ENCODE data around the gene ABCG4. TPM values are rescaled to one million over a fixed set of nuclear protein-coding genes. Genes with fewer than 3 reads are reported as not detected.
"Not testable (repeated sequence)": the region's sequence is repeated elsewhere in the genome, so short reads cannot be mapped to it uniquely, and the experiment has no call there.

Gene ABCG4
- total RNA-seq, 1 experiment from 2014 or later: 1.9 TPM

GRCh38 chr11:119166368-119167076 lies 17.7 kb downstream of the ABCG4 start:
- peak; percentile 36; the same call in 1 of the 2 replicates for TF ChIP-seq CBX3 (IDR thresholded peaks at IDR 0.05; ENCODE audit: low read depth)
- TF ChIP-seq EGR1 (IDR thresholded peaks at IDR 0.05; ENCODE audit: low read depth): peak; percentile 53
- TF ChIP-seq REST (IDR thresholded peaks at IDR 0.05; ENCODE audit: low read depth): no peak
- TF ChIP-seq JUND (IDR thresholded peaks at IDR 0.05): peak; percentile 50; the same call in 1 of the 2 replicates
- no peak overlapping the region for H2AFZ ChIP-seq (ENCODE audit: low read depth, low read length, poor library complexity, severe bottlenecking)
- no peaks in the 10 kb centered on the region for H4K20me1 ChIP-seq (ENCODE audit: insufficient read depth)
- ChIA-PET CTCF (interaction anchor here (1.1 to 1.5 kb wide), 3 partner anchors 11 to 172 kb away, joined by 3 to 5 read pairs (median 4); partner anchors contain the start of gene CBL), POLR2A (interaction anchor here (0.7 kb wide), 1 partner anchor 15 kb away, joined by 3 read pairs; no protein-coding TSS in a partner anchor), RAD21 (ENCODE audit: low non-redundant PET in 1 of 2, low total read pairs in 2 of 2, uncharacterized antibody in 2 of 2, unreplicated experiment in 2 of 2) (no interaction called here)
- ATAC-seq (peak; percentile 22), DNase-seq (ENCODE audit: low read depth, low spot score) (no peak)
- H3K4me1 ChIP-seq (ENCODE audit: control insufficient read depth in 1 of 2, insufficient read depth in 2 of 2, low read length in 2 of 2): peaks cover 29 to 46% of the 10 kb centered on the region in 2 experiments
- BruUV-seq (replicated peaks): no TSS peak
- no peaks in the 10 kb centered on the region for H3K9me3 ChIP-seq (ENCODE audit: control insufficient read depth in 1 of 2, insufficient read depth in 1 of 2, low read depth in 1 of 2, low read length in 2 of 2)
- H3K9me2 ChIP-seq (ENCODE audit: insufficient read depth): no peaks in the 10 kb centered on the region
- no peak overlapping the region for H3K9ac ChIP-seq (ENCODE audit: low read length)
- H3K36me3 ChIP-seq (ENCODE audit: control insufficient read depth in 1 of 2, insufficient read depth in 2 of 2, low read length in 2 of 2): no peaks in the 10 kb centered on the region
- peak overlapping the region; percentile 48 for H3K4me2 ChIP-seq (ENCODE audit: low read length)
- intact Hi-C loops (cut with micrococcal nuclease): no loop called here
- peak overlapping the region; percentile 36; the same call in 1 of the 2 replicates for H3K27ac ChIP-seq (ENCODE audit: low read depth, low read length)
- no peaks in the 10 kb centered on the region; the same call in 1 of the 2 replicates for H3K79me2 ChIP-seq (ENCODE audit: insufficient read depth, low read length)
- no peak overlapping the region for H3K4me3 ChIP-seq (replicated peaks in 1 of 2; ENCODE audit: low read depth in 1 of 2, low read length in 2 of 2)
- no peaks in the 10 kb centered on the region for H3K27me3 ChIP-seq (ENCODE audit: insufficient read depth, low read length)

- H4K20me1 ChIP-seq (ENCODE audit: insufficient read depth); H3K9ac ChIP-seq (ENCODE audit: low read length): not testable (repeated sequence)
- peak overlapping the region; percentile 36; the same call in 1 of the 2 replicates for H3K27ac ChIP-seq (ENCODE audit: low read depth, low read length)
Measured at GRCh38 chr11:119167077-119167458, 18.2 kb downstream of the ABCG4 start.

More at GRCh38 chr11:119167077-119167458, 18.2 kb downstream of the ABCG4 start:
- H3K27me3 ChIP-seq (ENCODE audit: insufficient read depth, low read length); BruUV-seq (replicated peaks); H3K79me2 ChIP-seq (ENCODE audit: insufficient read depth, low read length); DNase-seq (ENCODE audit: low read depth, low spot score); H2AFZ ChIP-seq (ENCODE audit: low read depth, low read length, poor library complexity, severe bottlenecking); RAD21 ChIA-PET (ENCODE audit: low non-redundant PET in 1 of 2, low total read pairs in 2 of 2, uncharacterized antibody in 2 of 2, unreplicated experiment in 2 of 2); H3K9me3 ChIP-seq (ENCODE audit: control insufficient read depth in 1 of 2, insufficient read depth in 1 of 2, low read depth in 1 of 2, low read length in 2 of 2); H3K36me3 ChIP-seq (ENCODE audit: control insufficient read depth in 1 of 2, insufficient read depth in 2 of 2, low read length in 2 of 2); H3K4me3 ChIP-seq (replicated peaks in 1 of 2; ENCODE audit: low read depth in 1 of 2, low read length in 2 of 2); ATAC-seq; H3K4me2 ChIP-seq (ENCODE audit: low read length); intact Hi-C loops (cut with micrococcal nuclease); H3K9me2 ChIP-seq (ENCODE audit: insufficient read depth): not testable (repeated sequence)
- ChIA-PET POLR2A (interaction anchor here (0.7 kb wide), 1 partner anchor 16 kb away, joined by 3 read pairs; no protein-coding TSS in a partner anchor), CTCF (interaction anchor here (0.8 to 1.5 kb wide), 4 partner anchors 10 to 171 kb away, joined by 3 to 5 read pairs (median 4); partner anchors contain the start of gene CBL)
- H3K4me1 ChIP-seq (ENCODE audit: control insufficient read depth in 1 of 2, insufficient read depth in 2 of 2, low read length in 2 of 2): peaks cover 29 to 46% of the 10 kb centered on the region in 2 experiments
